AG04450 (cell line): ENCODE data around the gene TNFRSF18. TPM values are rescaled to one million over a fixed set of nuclear protein-coding genes. Genes with fewer than 3 reads are reported as not detected.

Experiments used
- CTCF ChIA-PET: fragments of 300-600, 350-600 bp; formaldehyde crosslinking; extraction: SDS; loops from one replicate; lab custom pipeline; 2022; ENCODE audit warnings: antibody characterized with exemption, inconsistent platforms; lab: Charles Lee
- POLR2A ChIA-PET: fragments of 350-600 bp; formaldehyde crosslinking; extraction: SDS; loops from one replicate; lab custom pipeline; 2021; ENCODE audit warnings: antibody characterized with exemption, inconsistent platforms; lab: Yijun Ruan, JAX
- DNase-seq: peaks from one replicate; pipeline ENCODE4 v3.0.0-alpha.2; 2011; ENCODE audit warnings: low read depth, low spot score
- H3K27ac ChIP-seq: one replicate; pipeline ENCODE4 v1.5.1; 2012; ENCODE audit warnings: low read depth, low read length, control low read depth
- H3K27me3 ChIP-seq: one replicate; pipeline ENCODE4 v1.6.0; 2012; ENCODE audit warnings: low read length; ENCODE audit not compliant: control insufficient read depth, insufficient read depth
- H3K4me3 ChIP-seq: 2 replicates; pipeline ENCODE4 v1.5.1; 2011; ENCODE audit warnings: mild to moderate bottlenecking, low read depth, low read length, control low read depth
- H3K9me3 ChIP-seq: 2 replicates; pipeline ENCODE4 v1.5.1; 2012; ENCODE audit warnings: low read length; ENCODE audit not compliant: control insufficient read depth, insufficient read depth
- polyA plus RNA-seq: library from polyadenylated mRNA; depleted of rRNA; stranded (reverse); fragments of >200 nt; gene quantifications from 2 replicates; pipeline ENCODE4 v1.2.3, GENCODE V29; 2011
- TF ChIP-seq, protein P1 (sequence below): IDR thresholded peaks from 2 replicates; pipeline ENCODE4 v1.5.1; 2011; ENCODE audit warnings: low read depth, low read length, control low read depth, inconsistent platforms

TNFRSF18 gene
- polyA plus RNA-seq, 1 experiment = 1.0 TPM

DNA sequence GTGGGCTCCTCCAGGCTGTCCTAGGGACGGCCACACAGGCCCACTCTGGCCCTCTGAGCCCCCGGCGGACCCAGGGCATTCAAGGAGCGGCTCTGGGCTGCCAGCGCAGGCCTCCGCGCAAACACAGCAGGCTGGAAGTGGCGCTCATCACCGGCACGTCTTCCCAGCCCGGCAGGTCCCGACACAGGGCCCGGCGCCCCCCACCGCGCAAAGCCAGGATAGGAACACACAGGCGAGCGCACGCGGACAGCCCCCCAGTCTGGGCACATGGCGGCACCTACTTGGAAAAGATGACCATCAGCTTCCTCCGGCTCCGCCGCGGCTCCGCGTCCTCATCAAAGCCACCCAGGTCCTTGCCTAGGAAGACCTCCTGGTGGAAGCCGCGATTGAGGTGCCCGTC lies 21.8 kb upstream of the TNFRSF18 start:
- Histone ChIP-seq H3K27ac (no peak overlapping the region), H3K4me3 (no peak overlapping the region), H3K27me3 (no peaks in the 10 kb centered on the region), H3K9me3 (peaks cover 7% of the 10 kb centered on the region)
- ChIA-PET POLR2A (no interaction called here), CTCF (no interaction called here)
- TF ChIP-seq, protein P1, sequence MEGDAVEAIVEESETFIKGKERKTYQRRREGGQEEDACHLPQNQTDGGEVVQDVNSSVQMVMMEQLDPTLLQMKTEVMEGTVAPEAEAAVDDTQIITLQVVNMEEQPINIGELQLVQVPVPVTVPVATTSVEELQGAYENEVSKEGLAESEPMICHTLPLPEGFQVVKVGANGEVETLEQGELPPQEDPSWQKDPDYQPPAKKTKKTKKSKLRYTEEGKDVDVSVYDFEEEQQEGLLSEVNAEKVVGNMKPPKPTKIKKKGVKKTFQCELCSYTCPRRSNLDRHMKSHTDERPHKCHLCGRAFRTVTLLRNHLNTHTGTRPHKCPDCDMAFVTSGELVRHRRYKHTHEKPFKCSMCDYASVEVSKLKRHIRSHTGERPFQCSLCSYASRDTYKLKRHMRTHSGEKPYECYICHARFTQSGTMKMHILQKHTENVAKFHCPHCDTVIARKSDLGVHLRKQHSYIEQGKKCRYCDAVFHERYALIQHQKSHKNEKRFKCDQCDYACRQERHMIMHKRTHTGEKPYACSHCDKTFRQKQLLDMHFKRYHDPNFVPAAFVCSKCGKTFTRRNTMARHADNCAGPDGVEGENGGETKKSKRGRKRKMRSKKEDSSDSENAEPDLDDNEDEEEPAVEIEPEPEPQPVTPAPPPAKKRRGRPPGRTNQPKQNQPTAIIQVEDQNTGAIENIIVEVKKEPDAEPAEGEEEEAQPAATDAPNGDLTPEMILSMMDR = no peak
- DNase-seq = no peak

GRCh38 chr1:1227386-1227785 lies 21.0 kb upstream of the TNFRSF18 start:
- TF ChIP-seq, protein P1 = no peak
- no peak overlapping the region for H3K4me3 ChIP-seq
- no peak for DNase-seq
- ChIA-PET POLR2A (interaction anchor here (0.6 kb wide), 1 partner anchor 31 kb away, joined by 4 read pairs; no protein-coding TSS in a partner anchor), CTCF (no interaction called here)
- H3K27me3 ChIP-seq = no peaks in the 10 kb centered on the region
- no peaks in the 10 kb centered on the region; the same call in 1 of the 2 replicates for H3K9me3 ChIP-seq
- no peak overlapping the region for H3K27ac ChIP-seq

DNA sequence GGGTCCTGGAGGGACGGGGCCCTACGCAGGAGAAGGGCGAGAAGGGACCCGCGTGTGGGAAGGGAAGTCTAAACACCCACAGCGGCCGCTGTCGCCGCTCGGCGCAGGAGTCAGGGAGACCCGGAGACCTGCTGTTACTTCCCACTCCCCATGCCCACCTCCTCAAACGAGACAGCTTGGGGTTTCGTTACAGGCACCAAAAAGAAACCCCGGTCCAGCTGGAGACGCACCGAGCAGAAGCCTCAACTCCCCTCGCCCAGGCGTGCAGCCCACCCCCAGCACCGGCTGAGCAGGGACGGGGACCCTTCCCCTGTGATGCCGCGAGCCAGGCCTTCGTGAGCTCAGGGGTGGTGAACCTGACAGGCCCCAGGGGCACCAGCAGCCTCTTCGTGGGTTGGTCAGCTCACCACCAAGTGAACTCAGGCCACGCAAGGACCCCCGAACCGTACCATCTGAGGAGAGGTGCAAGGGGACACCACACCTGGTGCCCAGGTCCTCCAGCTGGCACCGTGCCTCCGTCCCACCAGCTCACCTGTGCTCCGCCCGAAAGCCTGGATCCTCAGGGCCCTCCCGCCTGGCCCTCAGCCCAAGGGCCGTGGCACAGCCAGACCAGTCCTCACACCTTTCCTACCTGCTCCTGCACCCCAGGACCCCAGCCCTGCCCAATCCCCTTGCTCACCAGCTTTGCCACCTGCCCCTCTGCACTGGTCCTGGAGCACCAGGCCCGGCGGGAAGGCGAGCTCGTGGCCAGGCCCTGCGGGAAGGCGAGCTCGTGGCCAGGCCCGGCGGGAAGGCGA lies 20.4 kb upstream of the TNFRSF18 start:
- ChIA-PET POLR2A (interaction anchor here (0.6 kb wide), 1 partner anchor 32 kb away, joined by 4 read pairs; no protein-coding TSS in a partner anchor), CTCF (no interaction called here)
- Histone ChIP-seq H3K4me3 (no peak overlapping the region), H3K27me3 (no peaks in the 10 kb centered on the region), H3K27ac (no peak overlapping the region), H3K9me3 (no peaks in the 10 kb centered on the region; the same call in 1 of the 2 replicates)
- no peak for DNase-seq
- TF ChIP-seq, protein P1 = no peak

- no peaks in the 10 kb centered on the region for H3K27me3 ChIP-seq
- no peak for DNase-seq
- POLR2A ChIA-PET = no interaction called here
- no peak overlapping the region for H3K27ac ChIP-seq
- TF ChIP-seq, protein P1 = no peak
- no peak overlapping the region for H3K4me3 ChIP-seq
- H3K9me3 ChIP-seq = no peaks in the 10 kb centered on the region; the same call in 1 of the 2 replicates
- CTCF ChIA-PET = no interaction called here
These were observed 19.5 kb upstream of the TNFRSF18 start for GRCh38 chr1:1225913-1226312.

DNA sequence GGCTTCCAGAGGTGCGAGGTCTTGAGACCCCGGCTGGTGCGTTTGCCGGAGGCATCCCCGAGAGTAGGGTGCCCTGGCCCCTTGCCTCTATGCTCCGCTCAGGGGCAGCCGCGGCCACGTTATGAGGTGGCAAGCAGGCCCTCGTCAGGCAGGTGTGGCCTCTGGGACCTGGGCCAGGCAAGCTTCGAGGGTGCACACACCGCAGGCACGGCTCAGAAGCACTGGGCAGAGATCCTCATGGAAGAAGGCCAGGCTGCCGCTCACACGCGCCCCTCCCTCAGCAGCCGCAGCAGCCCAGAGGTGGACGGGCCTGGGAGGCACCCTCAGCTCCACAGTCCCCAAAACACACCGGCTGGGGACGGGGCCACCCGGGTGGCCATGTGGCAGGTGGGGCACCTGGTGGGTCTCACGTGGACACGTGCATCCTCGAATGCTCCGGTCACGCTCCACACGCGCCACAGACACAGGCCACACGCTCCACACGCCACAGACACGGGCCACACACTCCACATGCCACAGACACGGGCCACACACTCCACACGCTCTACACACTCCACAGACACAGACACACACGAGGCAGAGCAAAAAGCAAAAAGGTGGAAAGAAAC lies 18.9 kb upstream of the TNFRSF18 start:
- ChIA-PET CTCF (no interaction called here), POLR2A (no interaction called here)
- Histone ChIP-seq H3K27me3 (no peaks in the 10 kb centered on the region), H3K27ac (no peak overlapping the region), H3K4me3 (no peak overlapping the region), H3K9me3 (no peaks in the 10 kb centered on the region; the same call in 1 of the 2 replicates)
- TF ChIP-seq, protein P1 = no peak
- no peak for DNase-seq
